Peyer's patch (tissue), 4 donors: Measurements from ENCODE around the gene PRKCA.

ENCODE experiments used
- POLR2A ChIP-seq, 2 donors: fragments of 450-650 bp; IDR thresholded peaks; one replicate each; pipeline ENCODE4 v1.5.1; 2017; ENCODE audit warnings: antibody characterized with exemption in 2 of 2, mild to moderate bottlenecking in 2 of 2, moderate library complexity in 2 of 2
- TF ChIP-seq, protein P1 (sequence below), 6 experiments: fragments of 450-650 bp in 4 of 6; fragments of 200-600 bp in 2 of 6; sonication (generic) in 1 of 6; IDR thresholded peaks; one replicate each; pipeline ENCODE4 v1.5.1; 2017 to 2019; ENCODE audit warnings: antibody characterized with exemption in 6 of 6, mild to moderate bottlenecking in 3 of 6, moderate library complexity in 1 of 6

DNA sequence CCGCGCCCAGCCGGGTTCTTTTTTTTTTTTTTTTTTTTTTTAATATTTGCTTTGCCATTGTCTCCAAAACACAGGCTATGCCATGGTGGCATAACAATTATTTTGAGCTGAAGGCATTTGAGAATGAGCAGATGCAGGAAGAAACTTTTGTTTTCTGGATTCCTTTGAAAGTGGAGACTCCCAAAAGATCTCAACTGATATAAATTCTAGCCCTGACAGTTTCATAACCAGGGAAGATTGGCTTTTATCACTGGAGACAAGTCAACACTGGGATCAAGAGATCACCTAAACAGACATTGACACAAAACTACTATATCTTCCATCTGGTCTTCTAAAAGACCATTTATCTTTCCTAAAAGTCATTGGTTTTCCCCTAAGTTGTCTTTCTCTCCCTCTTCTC is 10.1 kb upstream of the PRKCA start:
- TF ChIP-seq, protein P1, sequence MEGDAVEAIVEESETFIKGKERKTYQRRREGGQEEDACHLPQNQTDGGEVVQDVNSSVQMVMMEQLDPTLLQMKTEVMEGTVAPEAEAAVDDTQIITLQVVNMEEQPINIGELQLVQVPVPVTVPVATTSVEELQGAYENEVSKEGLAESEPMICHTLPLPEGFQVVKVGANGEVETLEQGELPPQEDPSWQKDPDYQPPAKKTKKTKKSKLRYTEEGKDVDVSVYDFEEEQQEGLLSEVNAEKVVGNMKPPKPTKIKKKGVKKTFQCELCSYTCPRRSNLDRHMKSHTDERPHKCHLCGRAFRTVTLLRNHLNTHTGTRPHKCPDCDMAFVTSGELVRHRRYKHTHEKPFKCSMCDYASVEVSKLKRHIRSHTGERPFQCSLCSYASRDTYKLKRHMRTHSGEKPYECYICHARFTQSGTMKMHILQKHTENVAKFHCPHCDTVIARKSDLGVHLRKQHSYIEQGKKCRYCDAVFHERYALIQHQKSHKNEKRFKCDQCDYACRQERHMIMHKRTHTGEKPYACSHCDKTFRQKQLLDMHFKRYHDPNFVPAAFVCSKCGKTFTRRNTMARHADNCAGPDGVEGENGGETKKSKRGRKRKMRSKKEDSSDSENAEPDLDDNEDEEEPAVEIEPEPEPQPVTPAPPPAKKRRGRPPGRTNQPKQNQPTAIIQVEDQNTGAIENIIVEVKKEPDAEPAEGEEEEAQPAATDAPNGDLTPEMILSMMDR (IDR thresholded peaks at IDR 0.05), result no peak
- no peak for TF ChIP-seq POLR2A (IDR thresholded peaks at IDR 0.05)
